Epithelial cell of esophagus (primary cell): Measurements from ENCODE around the gene SCP2.
A peak's percentile ranks its signal among the peaks of the same experiment; 100 is the strongest.
"Not testable (repeated sequence)": the region's sequence is repeated elsewhere in the genome, so short reads cannot be mapped to it uniquely, and the experiment has no call there.

Experiments
- DNase-seq: peaks from one replicate; pipeline ENCODE4 v3.0.0; 2010; ENCODE audit warnings: low read depth
- H3K4me3 ChIP-seq: 2 replicates; pipeline ENCODE4 v1.5.1; 2011; ENCODE audit warnings: mild to moderate bottlenecking, low read length, control low read depth
- CTCF ChIP-seq: IDR thresholded peaks from 2 replicates; pipeline ENCODE4 v1.5.1; 2011; ENCODE audit warnings: low read depth, mild to moderate bottlenecking, low read length, control low read depth, inconsistent platforms; ENCODE audit not compliant: insufficient read depth; ENCODE audit errors: missing control alignments

Gene SCP2

GRCh38 chr1:52996653-52997052 lies 69.6 kb downstream of the SCP2 start:
- H3K4me3 ChIP-seq, result no peak overlapping the region
- DNase-seq, result peak; percentile 8
- no peak for TF ChIP-seq CTCF

- TF ChIP-seq CTCF, result no peak
- no peak for DNase-seq
Observed at GRCh38 chr1:53001128-53001527, 74.1 kb downstream of the SCP2 start.

GRCh38 chr1:53006612-53007011 lies 79.5 kb downstream of the SCP2 start:
- DNase-seq, H3K4me3 ChIP-seq: not testable (repeated sequence)

More at GRCh38 chr1:53001128-53001527, 74.1 kb downstream of the SCP2 start:
- no peak overlapping the region for H3K4me3 ChIP-seq

- not testable (repeated sequence) for H3K4me3 ChIP-seq, DNase-seq
Observed at GRCh38 chr1:53010247-53010646, 83.2 kb downstream of the SCP2 start.

GRCh38 chr1:53011175-53011574 lies 84.1 kb downstream of the SCP2 start:
- no peak for DNase-seq
- TF ChIP-seq CTCF, result no peak
- no peak overlapping the region for H3K4me3 ChIP-seq

- peak; percentile 94 for DNase-seq
- no peak for TF ChIP-seq CTCF
- peak overlapping the region; percentile 62 for H3K4me3 ChIP-seq
Observed at GRCh38 chr1:53014791-53015507, 87.9 kb downstream of the SCP2 start.

GRCh38 chr1:53015508-53015860 lies 88.4 kb downstream of the SCP2 start:
- TF ChIP-seq CTCF, result no peak
- peak overlapping the region; percentile 62 for H3K4me3 ChIP-seq
- no peak for DNase-seq

- no peak for TF ChIP-seq CTCF
- no peak overlapping the region for H3K4me3 ChIP-seq
- DNase-seq, result peak; percentile 48
Observed at GRCh38 chr1:53016705-53017104, 89.6 kb downstream of the SCP2 start.
